ENCODE measurements around the gene ADARB1. TPM values are rescaled to one million over a fixed set of nuclear protein-coding genes. Genes with fewer than 3 reads are reported as not detected.
A peak's percentile ranks its signal among the peaks of the same experiment; 100 is the strongest.

Gene ADARB1
- total and polyA plus RNA-seq, 8 donors, result 23.8 to 53.4 (median 30.2) TPM

GRCh38 chr21:45035477-45035848, 38.9 kb upstream of the ADARB1 start:
- intact Hi-C loops (cut with DNase I), result no loop called here
- no peak for DNase-seq
- Histone ChIP-seq H3K9me3 (peaks cover 0 to 16% of the 10 kb centered on the region in 2 donors), H3K36me3 (no peaks in the 10 kb centered on the region), H3K4me1 (peaks cover 6 to 41% of the 10 kb centered on the region in 2 donors), H3K27ac (no peak overlapping the region), H3K27me3 (peaks cover 0 to 24% of the 10 kb centered on the region in 2 donors), H3K4me3 (no peak overlapping the region)
- TF ChIP-seq, protein P1, sequence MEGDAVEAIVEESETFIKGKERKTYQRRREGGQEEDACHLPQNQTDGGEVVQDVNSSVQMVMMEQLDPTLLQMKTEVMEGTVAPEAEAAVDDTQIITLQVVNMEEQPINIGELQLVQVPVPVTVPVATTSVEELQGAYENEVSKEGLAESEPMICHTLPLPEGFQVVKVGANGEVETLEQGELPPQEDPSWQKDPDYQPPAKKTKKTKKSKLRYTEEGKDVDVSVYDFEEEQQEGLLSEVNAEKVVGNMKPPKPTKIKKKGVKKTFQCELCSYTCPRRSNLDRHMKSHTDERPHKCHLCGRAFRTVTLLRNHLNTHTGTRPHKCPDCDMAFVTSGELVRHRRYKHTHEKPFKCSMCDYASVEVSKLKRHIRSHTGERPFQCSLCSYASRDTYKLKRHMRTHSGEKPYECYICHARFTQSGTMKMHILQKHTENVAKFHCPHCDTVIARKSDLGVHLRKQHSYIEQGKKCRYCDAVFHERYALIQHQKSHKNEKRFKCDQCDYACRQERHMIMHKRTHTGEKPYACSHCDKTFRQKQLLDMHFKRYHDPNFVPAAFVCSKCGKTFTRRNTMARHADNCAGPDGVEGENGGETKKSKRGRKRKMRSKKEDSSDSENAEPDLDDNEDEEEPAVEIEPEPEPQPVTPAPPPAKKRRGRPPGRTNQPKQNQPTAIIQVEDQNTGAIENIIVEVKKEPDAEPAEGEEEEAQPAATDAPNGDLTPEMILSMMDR (IDR thresholded peaks at IDR 0.05), result no peak
- ATAC-seq, result no peak

- Histone ChIP-seq H3K4me3 (no peak overlapping the region), H3K4me1 (peaks cover 10 to 41% of the 10 kb centered on the region in 2 donors), H3K27ac (no peak overlapping the region), H3K27me3 (peaks cover 0 to 16% of the 10 kb centered on the region in 2 donors), H3K9me3 (peaks cover 0 to 16% of the 10 kb centered on the region in 2 donors), H3K36me3 (no peaks in the 10 kb centered on the region)
- no peak for ATAC-seq
- TF ChIP-seq, protein P1 (IDR thresholded peaks at IDR 0.05), result no peak
- no peak for DNase-seq
- intact Hi-C loops (cut with DNase I), result no loop called here
Measured at GRCh38 chr21:45036630-45037029, 37.8 kb upstream of the ADARB1 start.

DNA sequence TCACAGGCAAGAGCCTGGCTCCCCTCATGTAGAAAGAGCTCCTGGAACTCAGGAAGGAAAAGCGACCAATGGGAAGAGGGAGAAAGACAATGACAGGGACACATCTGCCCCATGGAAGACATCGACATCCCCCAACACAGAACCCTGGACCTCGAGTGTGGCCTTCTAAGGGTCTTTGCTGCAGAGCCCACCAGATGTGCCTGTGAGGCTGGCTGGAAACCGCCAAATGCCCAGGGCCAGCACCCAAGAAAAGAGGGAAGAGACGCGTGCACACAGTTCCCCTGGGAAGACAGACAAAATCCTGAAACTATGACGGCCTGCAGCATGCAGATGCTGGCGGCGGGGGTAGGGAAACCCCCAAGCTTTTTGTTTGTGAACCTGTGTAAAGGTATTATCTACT, 36.4 kb upstream of the ADARB1 start:
- Histone ChIP-seq H3K9me3 (peaks cover 0 to 16% of the 10 kb centered on the region in 2 donors), H3K27me3 (peaks cover 0 to 2% of the 10 kb centered on the region in 2 donors), H3K36me3 (no peaks in the 10 kb centered on the region), H3K4me1 (peaks cover 11 to 33% of the 10 kb centered on the region in 2 donors), H3K4me3 (no peak overlapping the region), H3K27ac (no peak overlapping the region)
- TF ChIP-seq, protein P1 (IDR thresholded peaks at IDR 0.05), result no peak
- intact Hi-C loops (cut with DNase I), result no loop called here
- ATAC-seq (no peak), DNase-seq (no peak)

- Histone ChIP-seq H3K27me3 (no peaks in the 10 kb centered on the region), H3K4me1 (peaks cover 11 to 24% of the 10 kb centered on the region in 2 donors), H3K9me3 (peaks cover 0 to 16% of the 10 kb centered on the region in 2 donors), H3K36me3 (no peaks in the 10 kb centered on the region), H3K4me3 (no peak overlapping the region), H3K27ac (peak overlapping the region; percentile 20 to 76)
- TF ChIP-seq, protein P1 (IDR thresholded peaks at IDR 0.05), result no peak
- no peak for ATAC-seq
- intact Hi-C loops (cut with DNase I), result no loop called here
- DNase-seq, result no peak
Measured at GRCh38 chr21:45039317-45040156, 34.8 kb upstream of the ADARB1 start.

DNA sequence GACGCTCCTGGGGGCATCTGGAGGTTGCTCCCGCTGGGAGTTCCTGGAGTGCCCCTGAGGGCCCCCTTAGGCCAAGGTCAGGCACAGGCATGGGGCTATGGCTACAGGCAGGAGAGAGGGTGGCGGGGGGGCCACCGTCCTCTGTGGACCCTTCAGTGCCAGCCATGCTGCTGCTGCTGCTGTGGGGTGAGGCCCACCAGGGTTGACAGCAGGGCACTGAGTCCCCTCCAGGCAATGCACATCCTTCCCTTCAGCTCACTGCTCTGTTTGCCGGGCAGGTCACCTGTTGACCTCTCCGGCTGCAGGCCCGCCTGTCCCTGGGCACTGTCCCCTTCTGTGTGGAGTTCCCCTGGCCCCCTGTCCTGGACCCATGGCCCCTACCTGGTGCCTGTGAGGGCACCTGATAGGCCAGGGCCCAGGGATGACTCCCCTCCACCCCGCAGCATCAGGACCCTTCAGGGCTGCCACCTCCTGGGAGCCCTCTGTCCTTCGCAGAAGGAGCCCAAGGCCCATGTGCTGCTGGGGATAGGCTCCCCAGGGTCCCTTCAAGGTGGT, 34.1 kb upstream of the ADARB1 start:
- ATAC-seq (no peak), DNase-seq (no peak)
- intact Hi-C loops (cut with DNase I), result no loop called here
- Histone ChIP-seq H3K9me3 (peaks cover 0 to 16% of the 10 kb centered on the region in 2 donors), H3K27ac (peak overlapping the region; percentile 73 to 76), H3K27me3 (no peaks in the 10 kb centered on the region), H3K36me3 (no peaks in the 10 kb centered on the region), H3K4me1 (peaks cover 11 to 24% of the 10 kb centered on the region in 2 donors), H3K4me3 (no peak overlapping the region)
- TF ChIP-seq, protein P1 (IDR thresholded peaks at IDR 0.05), result no peak

All from left lung (tissue), 10 donors.